HepG2 (cell line): ENCODE measurements around the gene AP4M1. TPM values are rescaled to one million over a fixed set of nuclear protein-coding genes. Genes with fewer than 3 reads are reported as not detected.

Experiments used
- ATAC-seq: fragments of 200-7000 bp; cut with Tn5 transposase; 3 replicates; pipeline ENCODE4 v1.9.1; 2020; ENCODE audit warnings: mild to moderate bottlenecking, moderate library complexity
- BruUV-seq: library from RNA; stranded (reverse); fragments of 400-500 nt; replicated peaks from 2 replicates; lab custom pipeline; 2021; lab: Mats Ljungman, UMichigan
- CTCF ChIA-PET: fragments of 300-600 bp; formaldehyde crosslinking; extraction: SDS; loops from one replicate; lab custom pipeline; 2021; ENCODE audit warnings: low total read pairs, inconsistent platforms, low intra/inter-chr PET ratio; lab: Yijun Ruan, JAX
- POLR2A ChIA-PET: fragments of 350-600 bp; sonication (Branson Sonifier 250); formaldehyde crosslinking; loops from one replicate; lab custom pipeline; 2020; ENCODE audit warnings: antibody characterized with exemption, inconsistent platforms; lab: Yijun Ruan, JAX
- DNase-seq: peaks from one replicate; pipeline ENCODE4 v3.0.0-alpha.2; 2015; ENCODE audit warnings: low spot score
- FAIRE-seq: peaks from 3 replicates; lab custom pipeline; 2011; peaks lifted over from hg19 to GRCh38; lab: Jason Lieb, UNC
- H2AFZ ChIP-seq: one replicate; pipeline ENCODE4 v1.6.1; 2011; ENCODE audit warnings: low read length, inconsistent platforms
- H3K27ac ChIP-seq: fragments of 300-600 bp; 3 replicates; pipeline ENCODE4 v1.8.0; 2011; ENCODE audit warnings: mixed run types, mild to moderate bottlenecking, mixed read lengths, low read length, inconsistent platforms; ENCODE audit not compliant: insufficient read depth; ENCODE audit errors: extremely low read length
- H3K27me3 ChIP-seq, 2 experiments: fragments of 200-600 bp in 1 of 2; 2 replicates in 1 of 2; 3 replicates in 1 of 2; pipeline versions ENCODE4 v1.6.0 to v1.8.0; 2011; ENCODE audit warnings: low read length in 2 of 2, mild to moderate bottlenecking in 2 of 2, moderate library complexity in 2 of 2, inconsistent platforms in 1 of 2; ENCODE audit not compliant: insufficient read depth in 2 of 2, control insufficient read depth in 1 of 2
- H3K36me3 ChIP-seq, 2 experiments: fragments of 200-600 bp in 1 of 2; replicated peaks in 1 of 2; 2 replicates in 1 of 2; 3 replicates in 1 of 2; pipeline versions ENCODE4 v1.5.1 to v1.8.0; 2011; ENCODE audit warnings: low read length in 2 of 2, inconsistent platforms in 1 of 2; ENCODE audit not compliant: insufficient read depth in 2 of 2, control insufficient read depth in 1 of 2
- H3K4me1 ChIP-seq: 2 replicates; pipeline ENCODE4 v1.5.1; 2012; ENCODE audit warnings: low read length, inconsistent platforms; ENCODE audit not compliant: insufficient read depth
- H3K4me2 ChIP-seq: 2 replicates; pipeline ENCODE4 v1.6.0; 2011; ENCODE audit warnings: low read depth, low read length, inconsistent platforms
- H3K4me3 ChIP-seq, 3 experiments: fragments of 200-600 bp in 1 of 3; sonication (generic), shearing (Covaris generic) in 1 of 3; replicated peaks in 1 of 3; 2 replicates each; pipeline ENCODE4 v1.5.1; 2011 to 2016; ENCODE audit warnings: low read length in 3 of 3, inconsistent platforms in 2 of 3, low read depth in 2 of 3, mild to moderate bottlenecking in 2 of 3, control low read depth in 1 of 3, mixed read lengths in 1 of 3; ENCODE audit not compliant: insufficient read depth in 1 of 3
- H3K79me2 ChIP-seq: one replicate; pipeline ENCODE4 v1.6.1; 2011; ENCODE audit warnings: low read length, inconsistent platforms; ENCODE audit not compliant: insufficient read depth
- H3K9ac ChIP-seq: 2 replicates; pipeline ENCODE4 v1.6.0; 2011; ENCODE audit warnings: mild to moderate bottlenecking, low read depth, low read length, inconsistent platforms; ENCODE audit not compliant: insufficient read depth
- H3K9me3 ChIP-seq: 2 replicates; pipeline ENCODE4 v1.5.1; 2012; ENCODE audit warnings: mild to moderate bottlenecking, low read length
- H4K20me1 ChIP-seq: 2 replicates; pipeline ENCODE4 v1.6.0; 2011; ENCODE audit warnings: inconsistent platforms, mild to moderate bottlenecking, low read length, moderate library complexity; ENCODE audit not compliant: insufficient read depth
- ATF2 ChIP-seq: sonication (generic); formaldehyde crosslinking; IDR thresholded peaks from 2 replicates; pipeline ENCODE4 v1.4.0; 2020; ENCODE audit warnings: missing genetic modification reagents
- ATRX ChIP-seq: sonication (generic); formaldehyde crosslinking; IDR thresholded peaks from 2 replicates; pipeline ENCODE4 v1.4.0; 2020; ENCODE audit warnings: missing genetic modification reagents, borderline replicate concordance
- DNMT3B ChIP-seq: conservative IDR thresholded peaks from 2 replicates; pipeline ENCODE4 v1.6.1; 2016; ENCODE audit warnings: missing biosample characterization, control low read depth
- EEA1 ChIP-seq: sonication (generic); formaldehyde crosslinking; IDR thresholded peaks from 2 replicates; pipeline ENCODE4 v1.5.1; 2020; ENCODE audit warnings: mild to moderate bottlenecking, missing genetic modification reagents, borderline replicate concordance
- FOXM1 ChIP-seq: sonication (generic); formaldehyde crosslinking; IDR thresholded peaks from 2 replicates; pipeline ENCODE4 v1.5.0; 2020; ENCODE audit warnings: missing genetic modification reagents
- GATA4 ChIP-seq: sonication (generic); IDR thresholded peaks from 2 replicates; pipeline ENCODE4 v1.6.1; 2016; ENCODE audit warnings: antibody characterized with exemption, low read depth, borderline replicate concordance
- GRHL1 ChIP-seq: sonication (generic); formaldehyde crosslinking; conservative IDR thresholded peaks from 2 replicates; pipeline ENCODE4 v1.8.0; 2022; ENCODE audit warnings: missing genetic modification reagents
- MAFG ChIP-seq: sonication (generic); formaldehyde crosslinking; IDR thresholded peaks from 2 replicates; pipeline ENCODE4 v1.5.1; 2020; ENCODE audit warnings: mild to moderate bottlenecking, missing genetic modification reagents
- MED1 ChIP-seq: sonication (generic); formaldehyde crosslinking; IDR thresholded peaks from 2 replicates; pipeline ENCODE4 v1.4.0; 2020; ENCODE audit warnings: missing genetic modification reagents
- NCOA1 ChIP-seq: sonication (generic); formaldehyde crosslinking; IDR thresholded peaks from 2 replicates; pipeline ENCODE4 v1.9.0; 2021; ENCODE audit warnings: missing genetic modification reagents
- NR3C1 ChIP-seq: sonication (generic); formaldehyde crosslinking; IDR thresholded peaks from 2 replicates; pipeline ENCODE4 v1.4.0; 2020; ENCODE audit warnings: missing genetic modification reagents
- TFDP1 ChIP-seq: IDR thresholded peaks from 2 replicates; pipeline ENCODE4 v1.6.1; 2016; ENCODE audit warnings: missing compliant biosample characterization, missing genetic modification reagents, borderline replicate concordance
- ZBTB4 ChIP-seq: sonication (generic); formaldehyde crosslinking; IDR thresholded peaks from 2 replicates; pipeline ENCODE4 v1.4.0; 2020; ENCODE audit warnings: missing genetic modification reagents, mild to moderate bottlenecking, borderline replicate concordance
- ZMYM3 ChIP-seq: sonication (generic); formaldehyde crosslinking; IDR thresholded peaks from 2 replicates; pipeline ENCODE4 v1.5.1; 2020; ENCODE audit warnings: mild to moderate bottlenecking, missing genetic modification reagents
- ZNF629 ChIP-seq: sonication (generic); formaldehyde crosslinking; conservative IDR thresholded peaks from 2 replicates; pipeline ENCODE4 v1.5.0; 2020; ENCODE audit warnings: missing genetic modification reagents
- ZNF768 ChIP-seq: sonication (generic); formaldehyde crosslinking; IDR thresholded peaks from 2 replicates; pipeline ENCODE4 v1.4.0; 2020; ENCODE audit warnings: missing genetic modification reagents
- WGBS: methylation state at CpG from one replicate; pipeline ENCODE4 v1.1.6; 2017; ENCODE audit warnings: low lambda C conversion rate; 5-methylcytosine and 5-hydroxymethylcytosine counted together
- in situ Hi-C: cut with HindIII; loops from 2 replicates; pipeline ENCODE4 v1.10.0; 2017; ENCODE audit warnings: low pct_unique_long_range_greater_than_20kb; ENCODE audit not compliant: extremely low pct_ligation_motif_present
- intact Hi-C: fragments of 100-400 bp; cut with micrococcal nuclease; formaldehyde crosslinking; loops from one replicate; pipeline ENCODE4 v1.10.0; 2022; ENCODE audit not compliant: unreplicated experiment
- polyA plus RNA-seq, 8 experiments: library from polyadenylated mRNA; depleted of rRNA in 3 of 8; stranded (reverse) in 7 of 8; unstranded in 1 of 8; fragments of >200 nt; fragmentation: Illumina TruSeq in 4 of 8; extraction: Trizol in 4 of 8; gene quantifications; 2 replicates each; pipeline versions ENCODE4 v1.2.1 to v1.2.3, GENCODE V29; 2011 to 2016; ENCODE audit warnings: low read depth in 4 of 8, missing spikeins in 1 of 8, mixed read lengths in 1 of 8; ENCODE audit not compliant: insufficient read depth in 1 of 8
- total RNA-seq, 5 experiments: library from RNA; depleted of rRNA; stranded (reverse); fragments of >200 nt; fragmentation: Illumina TruSeq; extraction: Trizol; gene quantifications; 2 replicates each; pipeline ENCODE4 v1.2.3, GENCODE V29; 2016; ENCODE audit warnings: low read depth in 1 of 5

The AP4M1 gene
- total and polyA plus RNA-seq, 2 of the 13 experiments (the other 11 are each of a cell fraction or from before 2014, with no cell fraction given): 6.3 to 9.7 TPM

GRCh38 chr7:100155553-100156317 is 54.3 kb downstream of the AP4M1 start:
- no peak for DNase-seq
- in situ Hi-C loops: no loop called here
- Histone ChIP-seq H3K4me3 (no peak overlapping the region), H3K27ac (no peak overlapping the region), H3K4me1 (peaks cover 68% of the 10 kb centered on the region), H3K27me3 (peaks cover 0 to 4% of the 10 kb centered on the region in 2 experiments; a peak in 1 of 5 replicates), H2AFZ (no peak overlapping the region), H4K20me1 (peaks cover 6% of the 10 kb centered on the region; the same call in 1 of the 2 replicates), H3K4me2 (no peak overlapping the region), H3K79me2 (peaks cover 2% of the 10 kb centered on the region), H3K9me3 (no peaks in the 10 kb centered on the region), H3K36me3 (peaks cover 6 to 24% of the 10 kb centered on the region in 2 experiments), H3K9ac (no peak overlapping the region)
- FAIRE-seq: no peak
- 94% methylated on average over 20 of the region's 20 CpGs for WGBS
- intact Hi-C loops: no loop called here
- ATAC-seq: no peak
- BruUV-seq: no TSS peak
- POLR2A ChIA-PET: no interaction called here
- CTCF ChIA-PET: no interaction called here
- TF ChIP-seq ZNF629 (CRISPR knock-in tag): no peak
- TF ChIP-seq TFDP1: no peak
- TF ChIP-seq ATF2 (CRISPR knock-in tag): no peak
- no peak for TF ChIP-seq GRHL1 (CRISPR knock-in tag)
- no peak for TF ChIP-seq DNMT3B
- TF ChIP-seq ZNF768: peak; percentile 93
- no peak for TF ChIP-seq GATA4
- TF ChIP-seq NR3C1 (CRISPR knock-in tag): no peak
- TF ChIP-seq ZBTB4 (CRISPR knock-in tag): no peak
- TF ChIP-seq MED1 (CRISPR knock-in tag): no peak
- TF ChIP-seq MAFG (CRISPR knock-in tag): no peak
- TF ChIP-seq EEA1 (CRISPR knock-in tag): no peak
- TF ChIP-seq ZMYM3 (CRISPR knock-in tag): peak; percentile 55
- no peak for TF ChIP-seq ATRX (CRISPR knock-in tag)
- no peak for TF ChIP-seq FOXM1 (CRISPR knock-in tag)
- TF ChIP-seq NCOA1: no peak
